Fibroblast of peridontal ligament (primary cell): Measurements from ENCODE around the gene CIRBP.
"Not testable (repeated sequence)": the region's sequence is repeated elsewhere in the genome, so short reads cannot be mapped to it uniquely, and the experiment has no call there.

Source experiments
- DNase-seq: peaks from one replicate; pipeline ENCODE4 v3.0.0-alpha.2; 2010; ENCODE audit errors: extremely low read depth

The CIRBP gene

GRCh38 chr19:1309977-1310852 is 41.1 kb downstream of the CIRBP start:
- no peak for DNase-seq

- no peak for DNase-seq
Measured at GRCh38 chr19:1310853-1311180, 41.7 kb downstream of the CIRBP start.

- no peak for DNase-seq
Measured at GRCh38 chr19:1311543-1312091, 42.5 kb downstream of the CIRBP start.

GRCh38 chr19:1312767-1313694 is 43.9 kb downstream of the CIRBP start:
- no peak for DNase-seq

GRCh38 chr19:1313695-1314613 is 44.8 kb downstream of the CIRBP start:
- no peak for DNase-seq

- DNase-seq = peak; percentile 36
Measured at GRCh38 chr19:1315470-1316166, 46.5 kb downstream of the CIRBP start.

GRCh38 chr19:1316466-1316865 is 47.3 kb downstream of the CIRBP start:
- DNase-seq = no peak

- DNase-seq = no peak
Measured at GRCh38 chr19:1317274-1318003, 48.3 kb downstream of the CIRBP start.

- DNase-seq = no peak
Measured at GRCh38 chr19:1318678-1319471, 49.7 kb downstream of the CIRBP start.

- not testable (repeated sequence) for DNase-seq
Measured at GRCh38 chr19:1320282-1320650, 51.1 kb downstream of the CIRBP start.

GRCh38 chr19:1321539-1321938 is 52.4 kb downstream of the CIRBP start:
- no peak for DNase-seq

- DNase-seq = no peak
Measured at GRCh38 chr19:1322198-1322981, 53.3 kb downstream of the CIRBP start.

GRCh38 chr19:1324249-1324805 is 55.2 kb downstream of the CIRBP start:
- no peak for DNase-seq
